ENCODE measurements around the gene ANKRD17. TPM values are rescaled to one million over a fixed set of nuclear protein-coding genes. Genes with fewer than 3 reads are reported as not detected.

ANKRD17 gene
- total RNA-seq, 8 experiments from 2014 or later: 43.2 to 89.0 (median 62.0) TPM

- WGBS, 10 experiments: 47 to 100% (median 91%) methylated on average over 1 to 3 of the region's 3 CpGs
- H3K4me1 ChIP-seq (replicated peaks in 1 of 2): no peaks in the 10 kb centered on the region
- no peak overlapping the region for H3K27ac ChIP-seq
- H3K4me3 ChIP-seq: no peak overlapping the region
- no peak for ATAC-seq (replicated peaks in 6 of 8)
- in situ Hi-C loops (cut with MboI; ENCODE audit: low pct_unique_long_range_greater_than_20kb in 2 of 9, low sequenced_read_pairs in 9 of 9, unreplicated experiment in 9 of 9): no loop called here
Measured at GRCh38 chr4:73075832-73076231, 182.8 kb downstream of the ANKRD17 start.

GRCh38 chr4:73070074-73070390 is 188.6 kb downstream of the ANKRD17 start:
- peak overlapping the region; percentile 62 to 71 for H3K27ac ChIP-seq
- in situ Hi-C loops (cut with MboI; ENCODE audit: low pct_unique_long_range_greater_than_20kb in 2 of 9, low sequenced_read_pairs in 9 of 9, unreplicated experiment in 9 of 9): no loop called here
- H3K4me1 ChIP-seq (replicated peaks in 1 of 2): peaks cover 5 to 10% of the 10 kb centered on the region in 2 donors
- peak in 7 of 8 experiments; percentile 4 to 9 (median 7) for ATAC-seq (replicated peaks in 6 of 8)
- peak overlapping the region; percentile 66 to 93 (median 84) for H3K4me3 ChIP-seq
- WGBS, 10 experiments: 0 to 40% (median 9%) methylated on average over 1 to 9 of the region's 9 CpGs

- in situ Hi-C loops (cut with MboI; ENCODE audit: low pct_unique_long_range_greater_than_20kb in 2 of 9, low sequenced_read_pairs in 9 of 9, unreplicated experiment in 9 of 9): no loop called here
- peak; percentile 87 to 92 (median 91) for ATAC-seq (replicated peaks in 6 of 8)
- peak within 1 kb of the TSS; percentile 92 to 97 for H3K27ac ChIP-seq
- peak within 1 kb of the TSS; percentile 66 to 93 (median 84) for H3K4me3 ChIP-seq
- H3K4me1 ChIP-seq (replicated peaks in 1 of 2): peaks cover 5 to 10% of the 10 kb centered on the region in 2 donors
- WGBS, 10 experiments: 0 to 1% (median 0%) methylated on average over 1 to 29 of the region's 62 CpGs; no CpG with 5 or more reads in 1 of the 10 experiments
Measured at GRCh38 chr4:73069338-73070073, 189.1 kb downstream of the ANKRD17 start, which contains the start of gene COX18. TSS of gene COX18 (minus strand) at chr4:73069716. CDS start at chr4:73069649, 67 bp downstream.

GRCh38 chr4:73068491-73069337 is 189.9 kb downstream of the ANKRD17 start:
- in situ Hi-C loops (cut with MboI; ENCODE audit: low pct_unique_long_range_greater_than_20kb in 2 of 9, low sequenced_read_pairs in 9 of 9, unreplicated experiment in 9 of 9): no loop called here
- H3K4me1 ChIP-seq (replicated peaks in 1 of 2): peaks cover 5 to 10% of the 10 kb centered on the region in 2 donors
- peak in 2 of 8 experiments; percentile 1 for ATAC-seq (replicated peaks in 6 of 8)
- H3K27ac ChIP-seq: peak overlapping the region; percentile 92 to 97
- 0 to 3% (median 0%) methylated on average over 5 to 23 of the region's 27 CpGs for WGBS, 10 experiments
- peak overlapping the region; percentile 66 to 93 (median 84) for H3K4me3 ChIP-seq

GRCh38 chr4:73067971-73068394 is 190.6 kb downstream of the ANKRD17 start:
- 10 to 83% (median 39%) methylated on average over 1 to 4 of the region's 4 CpGs; no CpG with 5 or more reads in 2 of the 10 experiments for WGBS, 10 experiments
- no peak for ATAC-seq (replicated peaks in 6 of 8)
- in situ Hi-C loops (cut with MboI; ENCODE audit: low pct_unique_long_range_greater_than_20kb in 2 of 9, low sequenced_read_pairs in 9 of 9, unreplicated experiment in 9 of 9): no loop called here
- H3K4me3 ChIP-seq: peak overlapping the region; percentile 66 to 93 (median 84)
- peaks cover 5 to 10% of the 10 kb centered on the region in 2 donors for H3K4me1 ChIP-seq (replicated peaks in 1 of 2)
- peak overlapping the region; percentile 92 to 97 for H3K27ac ChIP-seq

- Histone ChIP-seq H3K4me1 (replicated peaks in 1 of 2) (peaks cover 5 to 10% of the 10 kb centered on the region in 2 donors), H3K27ac (no peak overlapping the region), H3K4me3 (no peak overlapping the region)
- no peak for ATAC-seq (replicated peaks in 6 of 8)
- WGBS, 10 experiments: 83 to 100% (median 100%) methylated on average over 1 to 2 of the region's 2 CpGs; no CpG with 5 or more reads in 4 of the 10 experiments
- in situ Hi-C loops (cut with MboI; ENCODE audit: low pct_unique_long_range_greater_than_20kb in 2 of 9, low sequenced_read_pairs in 9 of 9, unreplicated experiment in 9 of 9): no loop called here
Measured at GRCh38 chr4:73066928-73067327, 191.7 kb downstream of the ANKRD17 start.

- in situ Hi-C loops (cut with MboI; ENCODE audit: low pct_unique_long_range_greater_than_20kb in 2 of 9, low sequenced_read_pairs in 9 of 9, unreplicated experiment in 9 of 9): no loop called here
- 83 to 100% (median 92%) methylated on average over 3 of the region's 3 CpGs; no CpG with 5 or more reads in 3 of the 10 experiments for WGBS, 10 experiments
- peaks cover 5 to 10% of the 10 kb centered on the region in 2 donors for H3K4me1 ChIP-seq (replicated peaks in 1 of 2)
- no peak for ATAC-seq (replicated peaks in 6 of 8)
- no peak overlapping the region for H3K4me3 ChIP-seq
- no peak overlapping the region for H3K27ac ChIP-seq
Measured at GRCh38 chr4:73066445-73066844, 192.2 kb downstream of the ANKRD17 start.

GRCh38 chr4:73064536-73064935 is 194.1 kb downstream of the ANKRD17 start:
- Histone ChIP-seq H3K4me3 (no peak overlapping the region), H3K4me1 (replicated peaks in 1 of 2) (peaks cover 0 to 5% of the 10 kb centered on the region in 2 donors), H3K27ac (no peak overlapping the region)
- no peak for ATAC-seq (replicated peaks in 6 of 8)
- 63 to 100% (median 97%) methylated on average over 1 to 4 of the region's 4 CpGs for WGBS, 10 experiments
- in situ Hi-C loops (cut with MboI; ENCODE audit: low pct_unique_long_range_greater_than_20kb in 2 of 9, low sequenced_read_pairs in 9 of 9, unreplicated experiment in 9 of 9): no loop called here

- Histone ChIP-seq H3K27ac (no peak overlapping the region), H3K4me1 (replicated peaks in 1 of 2) (no peaks in the 10 kb centered on the region), H3K4me3 (no peak overlapping the region)
- in situ Hi-C loops (cut with MboI; ENCODE audit: low pct_unique_long_range_greater_than_20kb in 2 of 9, low sequenced_read_pairs in 9 of 9, unreplicated experiment in 9 of 9): no loop called here
- 92 to 100% (median 100%) methylated on average over 1 to 2 of the region's 2 CpGs for WGBS, 10 experiments
- ATAC-seq (replicated peaks in 6 of 8): no peak
Measured at GRCh38 chr4:73055241-73055897, 203.2 kb downstream of the ANKRD17 start.

- H3K4me1 ChIP-seq (replicated peaks in 1 of 2): no peaks in the 10 kb centered on the region
- in situ Hi-C loops (cut with MboI; ENCODE audit: low pct_unique_long_range_greater_than_20kb in 2 of 9, low sequenced_read_pairs in 9 of 9, unreplicated experiment in 9 of 9): no loop called here
- 71 to 100% (median 93%) methylated on average over 1 to 2 of the region's 2 CpGs; no CpG with 5 or more reads in 3 of the 10 experiments for WGBS, 10 experiments
- no peak overlapping the region for H3K27ac ChIP-seq
- H3K4me3 ChIP-seq: no peak overlapping the region
- ATAC-seq (replicated peaks in 6 of 8): no peak
Measured at GRCh38 chr4:73053974-73054480, 204.6 kb downstream of the ANKRD17 start.

GRCh38 chr4:73053076-73053475 is 205.5 kb downstream of the ANKRD17 start:
- 87 to 100% (median 93%) methylated on average over 2 to 5 of the region's 5 CpGs; no CpG with 5 or more reads in 1 of the 10 experiments for WGBS, 10 experiments
- no peak overlapping the region for H3K4me3 ChIP-seq
- no peak for ATAC-seq (replicated peaks in 6 of 8)
- in situ Hi-C loops (cut with MboI; ENCODE audit: low pct_unique_long_range_greater_than_20kb in 2 of 9, low sequenced_read_pairs in 9 of 9, unreplicated experiment in 9 of 9): no loop called here
- no peaks in the 10 kb centered on the region for H3K4me1 ChIP-seq (replicated peaks in 1 of 2)
- no peak overlapping the region for H3K27ac ChIP-seq

- Histone ChIP-seq H3K4me3 (no peak overlapping the region), H3K4me1 (replicated peaks in 1 of 2) (no peaks in the 10 kb centered on the region), H3K27ac (no peak overlapping the region)
- in situ Hi-C loops (cut with MboI; ENCODE audit: low pct_unique_long_range_greater_than_20kb in 2 of 9, low sequenced_read_pairs in 9 of 9, unreplicated experiment in 9 of 9): no loop called here
- ATAC-seq (replicated peaks in 6 of 8): no peak
- 89 to 100% (median 100%) methylated on average over 1 of the region's 1 CpG; no CpG with 5 or more reads in 6 of the 10 experiments for WGBS, 10 experiments
Measured at GRCh38 chr4:73051625-73052024, 207.0 kb downstream of the ANKRD17 start.

All from motor neuron (in vitro differentiated cells).